Loucy (cell line): ENCODE results near the gene LRRC4C.

Source experiments
- H2AFZ ChIP-seq: fragments of 200-600 bp; sonication (generic); 2 replicates; pipeline ENCODE4 v1.6.0; 2016; ENCODE audit warnings: antibody characterized with exemption, mild to moderate bottlenecking, low read length, moderate library complexity
- H3F3A ChIP-seq: fragments of 200-600 bp; 2 replicates; pipeline ENCODE4 v1.6.0; 2016; ENCODE audit warnings: antibody characterized with exemption, low read depth, mild to moderate bottlenecking
- H3K27me3 ChIP-seq: fragments of 200-600 bp; sonication (generic); 2 replicates; pipeline ENCODE4 v1.6.1; 2014; ENCODE audit warnings: low read length, mild to moderate bottlenecking; ENCODE audit not compliant: insufficient read depth, poor library complexity, severe bottlenecking
- H3K36me3 ChIP-seq: fragments of 200-600 bp; sonication (generic); 2 replicates; pipeline ENCODE4 v1.6.1; 2016; ENCODE audit warnings: low read length; ENCODE audit not compliant: insufficient read depth
- H3K4me1 ChIP-seq: fragments of 200-600 bp; sonication (generic); 2 replicates; pipeline ENCODE4 v1.5.1; 2014; ENCODE audit warnings: low read length, mild to moderate bottlenecking; ENCODE audit not compliant: insufficient read depth, poor library complexity, severe bottlenecking
- H3K4me2 ChIP-seq: fragments of 200-600 bp; sonication (generic); 2 replicates; pipeline ENCODE4 v1.6.0; 2014; ENCODE audit warnings: antibody characterized with exemption, low read length, low read depth, mild to moderate bottlenecking; ENCODE audit not compliant: poor library complexity, severe bottlenecking
- H3K4me3 ChIP-seq: fragments of 200-600 bp; sonication (generic); 2 replicates; pipeline ENCODE4 v1.5.1; 2014; ENCODE audit warnings: low read length, mild to moderate bottlenecking, mixed read lengths; ENCODE audit not compliant: poor library complexity, severe bottlenecking
- H3K79me2 ChIP-seq: fragments of 200-600 bp; sonication (generic); 2 replicates; pipeline ENCODE4 v1.6.1; 2014; ENCODE audit warnings: low read length; ENCODE audit not compliant: insufficient read depth
- H3K9ac ChIP-seq: fragments of 200-600 bp; sonication (generic); 2 replicates; pipeline ENCODE4 v1.6.0; 2014; ENCODE audit warnings: mild to moderate bottlenecking, low read depth, low read length, moderate library complexity; ENCODE audit not compliant: poor library complexity, severe bottlenecking
- H3K9me2 ChIP-seq: fragments of 200-600 bp; sonication (generic); replicated peaks from 2 replicates; pipeline ENCODE4 v1.6.1; 2016; ENCODE audit warnings: low read depth, low read length, mixed read lengths
- H3K9me3 ChIP-seq: fragments of 200-600 bp; sonication (generic); 2 replicates; pipeline ENCODE4 v1.6.1; 2014; ENCODE audit warnings: mild to moderate bottlenecking, antibody characterized with exemption, low read length, low read depth; ENCODE audit not compliant: insufficient read depth
- H4K20me1 ChIP-seq: fragments of 200-600 bp; sonication (generic); 2 replicates; pipeline ENCODE4 v1.6.0; 2014; ENCODE audit warnings: antibody characterized with exemption, low read length, mild to moderate bottlenecking; ENCODE audit not compliant: insufficient read depth, poor library complexity, severe bottlenecking
- CTCF ChIP-seq: fragments of 200-600 bp; sonication (generic); conservative IDR thresholded peaks from 2 replicates; pipeline ENCODE4 v1.5.1; 2014; ENCODE audit warnings: mild to moderate bottlenecking, antibody characterized with exemption, low read length
- EZH2phosphoT487 ChIP-seq: fragments of 200-600 bp; IDR thresholded peaks from 2 replicates; pipeline ENCODE4 v1.6.1; 2018; ENCODE audit warnings: antibody characterized with exemption, mild to moderate bottlenecking, moderate library complexity, borderline replicate concordance

The LRRC4C gene

GRCh38 chr11:40826601-40827000 lies 632.9 kb downstream of the LRRC4C start:
- no peaks in the 10 kb centered on the region for H3K9me3 ChIP-seq
- no peak overlapping the region for H3K4me2 ChIP-seq
- H3K36me3 ChIP-seq, result no peaks in the 10 kb centered on the region
- H3K9ac ChIP-seq, result no peak overlapping the region
- H3F3A ChIP-seq, result no peaks in the 10 kb centered on the region
- H4K20me1 ChIP-seq, result no peaks in the 10 kb centered on the region
- H3K27me3 ChIP-seq, result no peaks in the 10 kb centered on the region
- H2AFZ ChIP-seq, result no peak overlapping the region
- 0 out of 2 replicates have a peak, but pooled peaks cover 6% of the 10 kb centered on the region for H3K9me2 ChIP-seq
- H3K4me1 ChIP-seq, result no peaks in the 10 kb centered on the region
- TF ChIP-seq EZH2phosphoT487 (no peak), CTCF (no peak)
- H3K79me2 ChIP-seq, result no peaks in the 10 kb centered on the region
- H3K4me3 ChIP-seq, result no peak overlapping the region

- no peaks in the 10 kb centered on the region for H3K9me3 ChIP-seq
These were observed 634.1 kb downstream of the LRRC4C start for GRCh38 chr11:40825201-40825834.

GRCh38 chr11:40819230-40819629 lies 640.2 kb downstream of the LRRC4C start:
- no peak overlapping the region for H3K9ac ChIP-seq
- H3K9me3 ChIP-seq, result no peaks in the 10 kb centered on the region
- no peak overlapping the region for H3K4me2 ChIP-seq
- no peaks in the 10 kb centered on the region for H3K27me3 ChIP-seq
- no peaks in the 10 kb centered on the region for H3K9me2 ChIP-seq
- H3K36me3 ChIP-seq, result no peaks in the 10 kb centered on the region
- H3K79me2 ChIP-seq, result no peaks in the 10 kb centered on the region
- H3K4me1 ChIP-seq, result no peaks in the 10 kb centered on the region
- no peaks in the 10 kb centered on the region for H4K20me1 ChIP-seq
- H2AFZ ChIP-seq, result no peak overlapping the region
- H3K4me3 ChIP-seq, result no peak overlapping the region
- TF ChIP-seq CTCF (no peak), EZH2phosphoT487 (no peak)
- no peaks in the 10 kb centered on the region for H3F3A ChIP-seq

More at GRCh38 chr11:40825201-40825834, 634.1 kb downstream of the LRRC4C start:
- Histone ChIP-seq H3K4me1 (no peaks in the 10 kb centered on the region), H3K9me2 (0 out of 2 replicates have a peak, but pooled peaks cover 6% of the 10 kb centered on the region), H2AFZ (no peak overlapping the region), H3K27me3 (no peaks in the 10 kb centered on the region), H3K36me3 (no peaks in the 10 kb centered on the region), H3K4me3 (no peak overlapping the region), H4K20me1 (no peaks in the 10 kb centered on the region), H3K79me2 (no peaks in the 10 kb centered on the region), H3K4me2 (no peak overlapping the region), H3F3A (no peaks in the 10 kb centered on the region), H3K9ac (no peak overlapping the region)
- TF ChIP-seq CTCF, result no peak
- TF ChIP-seq EZH2phosphoT487, result no peak
